Esophagus muscularis mucosa (tissue), 4 donors: ENCODE results near the gene CTDNEP1. TPM values are rescaled to one million over a fixed set of nuclear protein-coding genes. Genes with fewer than 3 reads are reported as not detected.

Experiments used
- DNase-seq: peaks from one replicate; pipeline ENCODE4 v3.0.0-alpha.2; 2017; ENCODE audit errors: extremely low spot score
- H3K27ac ChIP-seq, 4 donors: fragments of 200-600 bp; sonication (generic); replicated peaks in 1 of 4; 1 replicate in 3 of 4; 2 replicates in 1 of 4; pipeline ENCODE4 v1.5.1; 2016 to 2019; ENCODE audit warnings: mild to moderate bottlenecking in 1 of 4
- H3K27me3 ChIP-seq, 4 donors: fragments of 200-600 bp; sonication (generic); one replicate each; pipeline versions ENCODE4 v1.5.1 to v1.6.0; 2016 to 2019
- H3K36me3 ChIP-seq, 4 donors: fragments of 200-600 bp; sonication (generic); one replicate each; pipeline ENCODE4 v1.5.1; 2016 to 2019
- H3K4me1 ChIP-seq, 4 donors: fragments of 200-600 bp; sonication (generic); one replicate each; pipeline ENCODE4 v1.5.1; 2016 to 2019
- H3K4me3 ChIP-seq, 4 donors: fragments of 200-600 bp; sonication (generic); 1 replicate in 2 of 4; 2 replicates in 2 of 4; pipeline ENCODE4 v1.5.1; 2016 to 2019; ENCODE audit warnings: mild to moderate bottlenecking in 4 of 4, moderate library complexity in 1 of 4
- H3K9me3 ChIP-seq, 4 donors: fragments of 200-600 bp; sonication (generic); 1 replicate in 3 of 4; 2 replicates in 1 of 4; pipeline ENCODE4 v1.5.1; 2016 to 2019
- EP300 ChIP-seq: sonication (generic); formaldehyde crosslinking; IDR thresholded peaks from one replicate; pipeline ENCODE4 v1.6.1; 2017; ENCODE audit warnings: antibody characterized with exemption
- POLR2A ChIP-seq: fragments of 450-650 bp; IDR thresholded peaks from one replicate; pipeline ENCODE4 v1.6.1; 2017; ENCODE audit warnings: antibody characterized with exemption, moderate library complexity, mild to moderate bottlenecking, low read depth
- POLR2AphosphoS5 ChIP-seq, 2 donors: sonication (generic); formaldehyde crosslinking; IDR thresholded peaks; one replicate each; pipeline ENCODE4 v1.6.1; 2017; ENCODE audit warnings: antibody characterized with exemption in 2 of 2
- WGBS: methylation state at CpG from one replicate; pipeline ENCODE4 v1.1.5; 2018; 5-methylcytosine and 5-hydroxymethylcytosine counted together
- intact Hi-C: fragments of 100-400 bp; cut with DNase I; formaldehyde crosslinking; loops from one replicate; pipeline ENCODE4 v1.15.1; 2023
- total RNA-seq, 4 donors: library from RNA; depleted of rRNA; stranded (reverse); fragments of >200 nt; gene quantifications; one replicate each; pipeline versions ENCODE4 v1.1.0 to v1.2.1, GENCODE V29; 2016
- TF ChIP-seq, protein P1 (sequence below), 3 experiments: fragments of 200-600 bp in 2 of 3; fragments of 450-650 bp in 1 of 3; sonication (generic) in 2 of 3; IDR thresholded peaks; one replicate each; pipeline ENCODE4 v1.5.1; 2017 to 2019; ENCODE audit warnings: antibody characterized with exemption in 3 of 3, mild to moderate bottlenecking in 2 of 3, moderate library complexity in 1 of 3

Gene CTDNEP1
- total RNA-seq, 4 donors from 2014 or later = 41.5 to 66.5 (median 46.6) TPM

DNA sequence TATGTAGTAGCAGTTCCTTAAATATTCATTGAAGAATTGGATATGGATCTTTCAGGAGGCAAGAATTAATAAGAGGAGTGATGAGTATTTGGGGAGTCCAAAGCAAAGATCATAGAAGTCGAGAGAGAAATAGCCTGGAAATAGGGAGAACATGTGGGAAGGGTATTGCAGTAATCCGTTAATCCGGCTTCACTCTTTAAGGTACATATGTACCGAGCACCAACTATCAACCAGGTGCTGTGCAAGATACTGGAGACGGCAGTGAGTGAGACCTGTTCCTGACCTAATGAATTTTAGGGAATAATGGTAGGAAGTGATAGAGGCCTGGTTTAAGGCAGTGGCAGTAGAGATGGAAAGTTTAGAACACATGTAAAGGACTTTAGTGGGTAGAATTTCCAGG, 1.5 kb upstream of the CTDNEP1 start:
- 78% methylated on average over 5 of the region's 5 CpGs for WGBS
- intact Hi-C loops = loop anchor here (10.0 kb wide), 1 partner anchor 302 kb away; the partner anchor contains the start of gene TNFSF13
- no peaks in the 10 kb centered on the region for H3K27me3 ChIP-seq
- H3K27ac ChIP-seq = peak overlapping the region; percentile 98 to 100 (median 99)
- TF ChIP-seq, protein P1, sequence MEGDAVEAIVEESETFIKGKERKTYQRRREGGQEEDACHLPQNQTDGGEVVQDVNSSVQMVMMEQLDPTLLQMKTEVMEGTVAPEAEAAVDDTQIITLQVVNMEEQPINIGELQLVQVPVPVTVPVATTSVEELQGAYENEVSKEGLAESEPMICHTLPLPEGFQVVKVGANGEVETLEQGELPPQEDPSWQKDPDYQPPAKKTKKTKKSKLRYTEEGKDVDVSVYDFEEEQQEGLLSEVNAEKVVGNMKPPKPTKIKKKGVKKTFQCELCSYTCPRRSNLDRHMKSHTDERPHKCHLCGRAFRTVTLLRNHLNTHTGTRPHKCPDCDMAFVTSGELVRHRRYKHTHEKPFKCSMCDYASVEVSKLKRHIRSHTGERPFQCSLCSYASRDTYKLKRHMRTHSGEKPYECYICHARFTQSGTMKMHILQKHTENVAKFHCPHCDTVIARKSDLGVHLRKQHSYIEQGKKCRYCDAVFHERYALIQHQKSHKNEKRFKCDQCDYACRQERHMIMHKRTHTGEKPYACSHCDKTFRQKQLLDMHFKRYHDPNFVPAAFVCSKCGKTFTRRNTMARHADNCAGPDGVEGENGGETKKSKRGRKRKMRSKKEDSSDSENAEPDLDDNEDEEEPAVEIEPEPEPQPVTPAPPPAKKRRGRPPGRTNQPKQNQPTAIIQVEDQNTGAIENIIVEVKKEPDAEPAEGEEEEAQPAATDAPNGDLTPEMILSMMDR (IDR thresholded peaks at IDR 0.05) = no peak
- TF ChIP-seq EP300 (no peak), POLR2AphosphoS5 (IDR thresholded peaks at IDR 0.05) (no peak)
- H3K4me1 ChIP-seq = peaks cover 36 to 47% (median 41%) of the 10 kb centered on the region in 4 donors
- peaks cover 25 to 43% (median 41%) of the 10 kb centered on the region in 4 donors for H3K36me3 ChIP-seq
- no peaks in the 10 kb centered on the region for H3K9me3 ChIP-seq
- DNase-seq = no peak
- H3K4me3 ChIP-seq = peak overlapping the region; percentile 78 to 98 (median 96)

DNA sequence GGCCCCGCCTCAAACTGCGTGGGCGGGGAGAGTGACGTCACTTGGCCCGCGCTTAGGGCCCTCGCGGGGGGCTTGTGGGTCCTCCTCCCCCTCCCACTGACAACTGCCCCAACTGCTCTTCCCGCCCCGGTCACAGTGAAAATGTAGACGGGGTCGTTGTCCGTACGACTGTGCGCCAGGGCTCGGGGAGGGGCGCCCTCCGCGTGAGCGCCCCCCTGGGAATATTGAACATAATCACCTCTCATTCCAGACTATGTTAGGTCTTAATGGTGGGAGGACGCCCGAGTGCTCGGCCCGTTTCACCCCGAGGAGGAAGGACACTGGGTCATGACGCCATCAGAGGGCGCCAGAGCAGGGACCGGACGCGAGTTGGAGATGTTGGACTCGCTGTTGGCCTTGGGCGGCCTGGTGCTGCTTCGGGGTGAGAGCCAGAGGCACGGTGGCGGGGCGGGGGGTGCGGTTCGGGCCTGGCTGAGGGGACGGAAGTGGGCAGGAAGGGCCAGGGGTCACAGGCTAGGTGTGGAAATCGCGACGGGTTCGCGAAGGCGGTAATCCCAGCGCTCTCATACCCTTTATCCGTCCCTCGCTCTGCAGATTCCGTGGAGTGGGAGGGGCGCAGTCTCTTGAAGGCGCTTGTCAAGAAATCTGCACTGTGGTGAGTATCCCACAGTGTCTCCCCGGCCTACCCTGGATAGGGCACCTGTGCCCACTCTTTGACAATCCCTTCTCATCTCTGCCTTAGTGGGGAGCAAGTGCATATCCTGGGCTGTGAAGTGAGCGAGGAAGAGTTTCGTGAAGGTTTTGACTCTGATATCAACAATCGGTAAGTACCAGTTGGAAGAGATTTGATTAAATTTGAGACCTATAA, 876 bp upstream of the CTDNEP1 start, which contains the start of gene ELP5:
Gene ELP5, plus strand, starts transcription at position 40 of the 868 bp plus-strand sequence. Its CDS starts 336 bp downstream, at position 376.
- intact Hi-C loops = loop anchor here (10.0 kb wide), 1 partner anchor 302 kb away; the partner anchor contains the start of gene TNFSF13

DNA sequence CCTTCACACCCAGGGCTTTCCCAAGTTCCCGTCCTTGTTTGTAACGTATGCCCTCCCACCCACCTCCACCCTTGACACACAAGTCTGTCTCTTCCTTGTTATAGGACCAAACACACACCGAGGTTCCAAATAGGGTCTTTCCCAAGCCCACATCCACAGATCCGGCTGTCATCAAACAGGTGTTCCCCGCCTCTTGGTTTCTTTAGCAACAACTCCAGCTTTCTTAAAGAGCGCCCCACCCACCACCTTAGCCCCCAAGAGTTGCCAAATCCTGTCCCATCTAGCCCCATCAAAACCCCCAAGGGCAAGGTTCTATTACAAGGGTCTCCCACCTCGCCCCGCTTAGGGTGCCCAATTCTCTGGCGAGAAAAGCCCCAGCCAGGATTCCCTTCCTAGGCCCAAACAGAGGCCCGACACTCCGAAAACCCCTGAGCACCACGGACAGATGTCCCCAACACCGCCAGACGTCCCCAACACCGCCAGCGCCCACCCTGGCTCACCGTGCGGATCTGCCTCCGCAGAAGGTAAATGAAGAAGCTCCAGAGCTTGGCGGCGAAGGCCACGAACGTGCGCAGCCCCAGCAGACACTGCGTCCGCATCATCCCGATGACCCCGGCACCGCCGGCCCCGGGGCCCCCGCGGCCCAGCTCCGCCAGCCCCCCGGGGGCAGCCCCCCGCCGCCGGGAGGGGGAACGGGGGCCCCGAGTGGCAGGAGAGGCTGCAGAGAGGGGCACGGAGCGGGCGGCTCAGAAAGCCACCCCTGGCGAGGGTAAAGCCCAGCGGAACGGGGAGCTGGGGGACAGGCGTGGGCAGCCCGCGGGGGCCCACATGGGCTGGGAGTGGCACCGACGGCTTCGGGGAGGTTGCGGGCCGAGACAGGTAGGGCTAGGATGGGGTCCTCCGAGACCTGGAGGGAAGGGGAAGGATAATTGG, 573 bp downstream of the CTDNEP1 start:
- no peak for DNase-seq
- Histone ChIP-seq H3K9me3 (no peaks in the 10 kb centered on the region), H3K36me3 (peaks cover 23 to 34% (median 32%) of the 10 kb centered on the region in 4 donors), H3K27me3 (no peaks in the 10 kb centered on the region), H3K4me1 (peaks cover 36 to 52% (median 45%) of the 10 kb centered on the region in 4 donors), H3K27ac (peak overlapping the region; percentile 98 to 100 (median 99)), H3K4me3 (peak overlapping the region; percentile 78 to 98 (median 96))
- intact Hi-C loops = loop anchor here (10.0 kb wide), 1 partner anchor 304 kb away; the partner anchor contains the start of gene TNFSF13
- TF ChIP-seq POLR2AphosphoS5 (IDR thresholded peaks at IDR 0.05) (no peak), POLR2A (no peak), EP300 (no peak)
- TF ChIP-seq, protein P1 (IDR thresholded peaks at IDR 0.05) = no peak
- under 1% methylated on average over 18 of the region's 55 CpGs for WGBS

More for the DNA sequence above, 876 bp upstream of the CTDNEP1 start, which contains the start of gene ELP5:
- H3K4me1 ChIP-seq = peaks cover 36 to 52% (median 44%) of the 10 kb centered on the region in 4 donors
- WGBS = 1% methylated on average over 38 of the region's 55 CpGs
- H3K27me3 ChIP-seq = no peaks in the 10 kb centered on the region
- DNase-seq = peak; percentile 98
- TF ChIP-seq EP300 (no peak), POLR2A (no peak), POLR2AphosphoS5 (IDR thresholded peaks at IDR 0.05) (peak; percentile 77 to 84)
- TF ChIP-seq, protein P1 (IDR thresholded peaks at IDR 0.05) = peak in 2 of 3 experiments; percentile 24 to 36
- H3K4me3 ChIP-seq = peak within 1 kb of the TSS; percentile 78 to 98 (median 96)
- H3K9me3 ChIP-seq = no peaks in the 10 kb centered on the region
- H3K36me3 ChIP-seq = peaks cover 21 to 37% (median 34%) of the 10 kb centered on the region in 4 donors
- peak within 1 kb of the TSS; percentile 98 to 100 (median 99) for H3K27ac ChIP-seq

DNA sequence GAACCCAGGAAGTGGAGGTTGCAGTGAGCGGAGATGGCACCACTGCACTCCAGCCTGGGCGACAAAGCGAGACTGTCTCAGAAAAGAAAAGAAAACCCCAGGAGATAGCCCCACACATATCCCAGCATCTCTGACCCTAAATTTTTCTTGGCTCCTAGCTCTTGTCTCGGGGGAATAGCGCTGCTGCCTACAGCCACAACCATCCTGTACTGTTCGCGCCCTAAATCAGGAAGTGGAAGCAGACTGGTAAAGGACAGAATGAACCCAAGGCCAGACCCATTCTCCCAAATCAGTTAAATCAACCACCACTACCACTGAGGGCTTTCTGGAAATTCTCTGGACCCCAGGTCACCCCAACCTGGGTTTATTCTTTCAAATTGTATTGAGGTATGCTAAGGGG, 1.7 kb downstream of the CTDNEP1 start:
- no peaks in the 10 kb centered on the region for H3K9me3 ChIP-seq
- 86% methylated on average over 7 of the region's 7 CpGs for WGBS
- H3K36me3 ChIP-seq = peaks cover 24 to 34% (median 32%) of the 10 kb centered on the region in 4 donors
- peaks cover 36 to 52% (median 45%) of the 10 kb centered on the region in 4 donors for H3K4me1 ChIP-seq
- no peak for DNase-seq
- H3K27me3 ChIP-seq = no peaks in the 10 kb centered on the region
- peak overlapping the region in 3 of 4 donors; percentile 98 to 100 (median 99) for H3K27ac ChIP-seq
- no peak for TF ChIP-seq POLR2AphosphoS5 (IDR thresholded peaks at IDR 0.05)
- TF ChIP-seq, protein P1 (IDR thresholded peaks at IDR 0.05) = no peak
- TF ChIP-seq EP300 = no peak
- no peak for TF ChIP-seq POLR2A
- peak overlapping the region; percentile 78 to 98 (median 96) for H3K4me3 ChIP-seq
- intact Hi-C loops = loop anchor here (10.0 kb wide), 1 partner anchor 305 kb away; the partner anchor contains the start of gene TNFSF13
